WI38 (cell line): ENCODE measurements around the gene SLC22A1.
"Not testable (repeated sequence)": the region's sequence is repeated elsewhere in the genome, so short reads cannot be mapped to it uniquely, and the experiment has no call there.

ENCODE experiments used
- H3K4me3 ChIP-seq: 2 replicates; pipeline ENCODE4 v1.5.1; 2011; ENCODE audit warnings: low read depth, mild to moderate bottlenecking, control low read depth, low read length
- CTCF ChIP-seq: IDR thresholded peaks from 2 replicates; pipeline ENCODE4 v1.5.1; 2012; ENCODE audit warnings: low read depth, mild to moderate bottlenecking, control low read depth, low read length

SLC22A1 gene

GRCh38 chr6:160088069-160088783 is 33.4 kb upstream of the SLC22A1 start:
- peak; percentile 89 for TF ChIP-seq CTCF
- H3K4me3 ChIP-seq = no peak overlapping the region

- H3K4me3 ChIP-seq = no peak overlapping the region
- TF ChIP-seq CTCF = no peak
These were observed 32.7 kb upstream of the SLC22A1 start for GRCh38 chr6:160088784-160089533.

GRCh38 chr6:160089534-160089897 is 32.1 kb upstream of the SLC22A1 start:
- H3K4me3 ChIP-seq = no peak overlapping the region
- TF ChIP-seq CTCF = no peak

- not testable (repeated sequence) for H3K4me3 ChIP-seq
These were observed 31.0 kb upstream of the SLC22A1 start for GRCh38 chr6:160090442-160091239.

GRCh38 chr6:160092176-160092575 is 29.4 kb upstream of the SLC22A1 start:
- not testable (repeated sequence) for H3K4me3 ChIP-seq

GRCh38 chr6:160092602-160093001 is 29.0 kb upstream of the SLC22A1 start:
- H3K4me3 ChIP-seq = no peak overlapping the region
- TF ChIP-seq CTCF = no peak

- no peak overlapping the region for H3K4me3 ChIP-seq
- TF ChIP-seq CTCF = no peak
These were observed 28.6 kb upstream of the SLC22A1 start for GRCh38 chr6:160093061-160093460.

GRCh38 chr6:160093946-160094345 is 27.7 kb upstream of the SLC22A1 start:
- no peak for TF ChIP-seq CTCF
- H3K4me3 ChIP-seq = no peak overlapping the region
